OCI-LY3 (cell line): Measurements from ENCODE around the gene CRYBG3.

Source experiments
- CTCF ChIP-seq: fragments of 200-600, 300-600 bp; sonication (generic); IDR thresholded peaks from 2 replicates; pipeline ENCODE4 v1.5.1; 2014; ENCODE audit warnings: antibody characterized with exemption, low read length, low read depth
- EZH2phosphoT487 ChIP-seq: fragments of 200-600 bp; shearing (Covaris generic); IDR thresholded peaks from 2 replicates; pipeline ENCODE4 v1.6.1; 2018; ENCODE audit warnings: antibody characterized with exemption, mixed run types, low read depth

- no peak for TF ChIP-seq CTCF
- TF ChIP-seq EZH2phosphoT487, result no peak
These were observed 127.3 kb downstream of the CRYBG3 start for GRCh38 chr3:97949110-97949485.
